Brain pericyte (primary cell): Measurements from ENCODE around the gene MACO1.
"Not testable (repeated sequence)": the region's sequence is repeated elsewhere in the genome, so short reads cannot be mapped to it uniquely, and the experiment has no call there.

Experiments
- DNase-seq: peaks from one replicate; pipeline ENCODE4 v3.0.0-alpha.2; 2012; ENCODE audit warnings: low read depth, low spot score

MACO1 gene

GRCh38 chr1:25487628-25488027 lies 56.9 kb downstream of the MACO1 start:
- no peak for DNase-seq

GRCh38 chr1:25492323-25492722 lies 61.6 kb downstream of the MACO1 start:
- DNase-seq = no peak

DNA sequence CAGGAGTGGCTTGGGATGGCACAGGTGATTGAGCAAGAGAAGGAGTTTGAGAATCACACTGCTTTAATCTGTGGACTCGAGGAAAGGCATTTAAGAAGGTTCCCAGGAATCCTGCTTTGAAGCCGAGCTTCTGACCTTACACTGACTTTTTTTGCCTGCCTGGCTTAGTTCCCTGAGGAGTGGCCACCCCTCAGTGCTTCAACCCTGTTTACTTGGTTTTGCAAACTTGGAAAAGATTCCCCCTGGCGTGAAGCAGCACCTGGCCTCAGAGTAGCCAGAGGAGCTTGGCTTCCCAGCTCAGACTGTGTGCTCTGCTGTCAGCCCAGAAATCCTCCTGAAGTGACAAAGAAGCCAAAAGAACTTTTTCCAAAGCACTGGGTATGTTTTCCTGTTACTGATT lies 64.3 kb downstream of the MACO1 start:
- no peak for DNase-seq

GRCh38 chr1:25500694-25501093 lies 70.0 kb downstream of the MACO1 start:
- DNase-seq = no peak

- no peak for DNase-seq
Observed at GRCh38 chr1:25501235-25502058, 70.8 kb downstream of the MACO1 start.

- no peak for DNase-seq
Observed at GRCh38 chr1:25502957-25503356, 72.3 kb downstream of the MACO1 start.

DNA sequence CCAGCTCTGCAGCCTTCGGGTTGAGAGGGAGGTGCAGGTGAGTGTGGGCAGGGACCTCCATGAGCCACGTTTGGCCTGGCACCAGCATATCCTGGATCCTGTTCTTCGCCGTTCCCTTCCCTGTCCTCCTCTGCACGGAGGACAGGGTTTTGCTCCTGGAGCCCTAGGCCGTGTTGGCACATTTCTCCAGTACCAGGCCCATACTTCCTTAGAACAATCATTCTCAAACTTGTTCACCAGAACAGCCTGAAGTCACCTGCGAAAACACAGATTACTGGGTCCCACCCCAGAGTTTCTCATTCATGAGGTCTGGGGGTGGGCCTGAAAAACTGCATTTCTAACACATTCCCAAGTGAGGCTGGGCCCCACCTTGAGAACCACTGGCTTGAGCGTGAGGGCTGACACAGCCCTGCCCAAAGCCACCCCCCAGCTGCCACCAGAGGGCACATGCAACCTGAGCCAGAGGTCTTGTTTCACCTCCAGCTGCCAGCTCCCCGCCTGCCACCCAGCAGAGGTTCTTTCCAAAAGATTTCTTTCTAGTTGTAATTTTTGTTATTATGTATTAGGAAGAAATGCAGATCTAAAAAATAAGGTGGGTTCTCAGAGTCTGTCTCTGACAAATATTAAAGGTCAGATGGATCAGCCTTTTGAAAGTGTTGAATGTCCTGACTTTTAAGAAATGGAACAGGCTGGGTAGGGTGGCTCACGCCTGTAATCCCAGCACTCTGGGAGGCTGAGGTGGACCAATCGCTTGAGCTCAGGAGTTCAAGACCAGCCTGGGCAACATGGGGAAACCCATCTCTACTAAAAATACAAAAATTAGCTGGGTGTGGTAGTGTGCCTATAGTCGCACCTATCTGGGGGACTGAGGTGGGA lies 73.1 kb downstream of the MACO1 start:
- DNase-seq = no peak

- DNase-seq = no peak
Observed at GRCh38 chr1:25504706-25505595, 74.3 kb downstream of the MACO1 start.

GRCh38 chr1:25505656-25506385 lies 75.1 kb downstream of the MACO1 start:
- DNase-seq = no peak

DNA sequence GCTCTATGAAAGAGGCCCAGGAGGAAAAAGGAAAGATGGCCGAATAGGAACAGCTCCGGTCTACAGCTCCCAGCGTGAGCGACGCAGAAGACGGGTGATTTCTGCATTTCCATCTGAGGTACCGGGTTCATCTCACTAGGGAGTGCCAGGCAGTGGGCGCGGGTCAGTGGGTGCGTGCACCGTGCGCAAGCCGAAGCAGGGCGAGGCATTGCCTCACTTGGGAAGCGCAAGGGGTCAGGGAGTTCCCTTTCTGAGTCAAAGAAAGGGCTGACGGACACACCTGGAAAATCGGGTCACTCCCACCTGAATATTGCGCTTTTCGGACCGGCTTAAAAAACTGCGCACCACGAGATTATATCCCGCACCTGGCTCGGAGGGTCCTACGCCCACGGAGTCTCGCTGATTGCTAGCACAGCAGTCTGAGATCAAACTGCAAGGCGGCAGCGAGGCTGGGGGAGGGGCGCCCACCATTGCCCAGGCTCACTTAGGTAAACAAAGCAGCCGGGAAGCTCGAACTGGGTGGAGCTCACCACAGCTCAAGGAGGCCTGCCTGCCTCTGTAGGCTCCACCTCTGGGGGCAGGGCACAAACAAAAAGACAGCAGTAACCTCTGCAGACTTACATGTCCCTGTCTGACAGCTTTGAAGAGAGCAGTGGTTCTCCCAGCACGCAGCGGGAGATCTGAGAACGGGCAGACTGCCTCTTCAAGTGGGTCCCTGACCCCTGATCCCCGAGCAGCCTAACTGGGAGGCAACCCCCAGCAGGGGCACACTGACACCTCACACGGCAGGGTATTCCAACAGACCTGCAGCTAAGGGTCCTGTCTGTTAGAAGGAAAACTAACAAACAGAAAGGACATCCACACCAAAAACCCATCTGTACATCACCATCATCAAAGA lies 76.1 kb downstream of the MACO1 start:
- not testable (repeated sequence) for DNase-seq

GRCh38 chr1:25513666-25514065 lies 83.0 kb downstream of the MACO1 start:
- no peak for DNase-seq

DNA sequence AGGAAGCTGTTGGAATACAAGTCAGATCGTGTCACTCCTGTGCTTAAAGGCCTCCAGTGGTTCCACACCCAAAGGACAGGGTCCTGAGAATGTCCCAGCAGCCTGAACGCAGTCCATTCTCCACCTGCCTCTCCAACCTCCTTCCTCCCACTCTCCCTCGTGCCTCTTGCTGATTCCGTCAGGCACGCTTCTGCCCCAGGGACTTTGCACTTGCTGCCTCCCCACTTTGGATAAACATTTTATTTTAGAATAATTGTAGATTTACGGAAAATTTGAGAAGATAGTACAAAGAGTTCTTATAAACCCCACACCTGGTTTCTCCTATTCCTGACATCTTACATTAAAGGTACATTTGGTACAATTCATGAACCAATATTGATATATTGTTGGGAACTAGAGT lies 84.3 kb downstream of the MACO1 start:
- DNase-seq = no peak

DNA sequence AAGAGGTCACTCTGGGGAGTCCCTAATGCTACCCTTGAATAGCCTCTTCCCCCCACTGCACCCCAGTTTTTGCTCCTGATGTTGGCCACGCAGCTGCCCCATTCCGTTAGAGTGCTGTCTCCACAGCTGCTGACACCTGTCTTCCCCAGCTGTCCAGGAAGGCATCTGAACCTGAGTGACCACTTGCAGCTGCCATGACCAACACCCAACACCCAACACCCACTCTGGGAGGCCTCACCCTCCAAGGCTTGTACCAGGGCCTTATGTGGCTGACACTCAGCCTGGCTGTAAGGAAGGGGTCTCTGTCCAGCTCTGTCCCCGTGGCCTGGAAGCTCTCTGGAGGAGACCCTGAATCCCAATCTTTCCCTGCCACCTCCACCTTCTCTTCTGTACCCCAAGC lies 86.0 kb downstream of the MACO1 start:
- DNase-seq = no peak

GRCh38 chr1:25517476-25518394 lies 87.0 kb downstream of the MACO1 start:
- DNase-seq = no peak

GRCh38 chr1:25519624-25520023 lies 88.9 kb downstream of the MACO1 start:
- no peak for DNase-seq

- no peak for DNase-seq
Observed at GRCh38 chr1:25520446-25521061, 89.9 kb downstream of the MACO1 start.

- DNase-seq = no peak
Observed at GRCh38 chr1:25522031-25522655, 91.4 kb downstream of the MACO1 start.

DNA sequence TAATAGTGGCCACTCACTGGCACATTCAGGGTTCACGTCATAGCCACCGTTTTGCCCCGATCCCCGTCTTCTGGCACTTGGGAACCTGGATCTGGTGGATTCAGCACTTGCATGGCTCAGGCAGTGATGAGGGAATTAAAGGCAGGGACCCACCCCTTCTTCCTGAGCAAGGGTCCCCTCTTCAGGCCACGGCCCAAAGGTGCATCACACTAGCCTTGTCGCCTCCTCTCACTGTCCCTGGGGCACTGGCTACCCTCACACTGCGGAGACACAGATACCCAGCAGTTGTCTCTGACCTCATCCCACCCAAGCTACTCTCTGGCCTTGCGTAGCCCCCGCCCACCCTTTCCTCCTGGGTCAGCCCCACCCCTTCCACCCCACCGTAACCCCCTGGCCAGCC lies 92.8 kb downstream of the MACO1 start:
- no peak for DNase-seq
